Gastroesophageal sphincter (tissue), 4 donors: ENCODE results near the gene C12orf57. TPM values are rescaled to one million over a fixed set of nuclear protein-coding genes. Genes with fewer than 3 reads are reported as not detected.

ENCODE experiments used
- ATAC-seq: fragments of 150-250 bp; one replicate; pipeline ENCODE4 v1.9.1; 2016; ENCODE audit warnings: mild to moderate bottlenecking, moderate library complexity
- H3K27ac ChIP-seq, 4 donors: fragments of 200-600 bp; sonication (generic) in 3 of 4; 1 replicate in 3 of 4; 2 replicates in 1 of 4; pipeline ENCODE4 v1.5.1; 2016 to 2019
- H3K27me3 ChIP-seq: fragments of 200-600 bp; sonication (generic); one replicate; pipeline ENCODE4 v1.5.1; 2019
- H3K36me3 ChIP-seq, 2 donors: fragments of 200-600 bp; sonication (generic); one replicate each; pipeline ENCODE4 v1.5.1; 2019; ENCODE audit warnings: control low read depth in 1 of 2
- H3K4me1 ChIP-seq, 3 donors: fragments of 200-600 bp; sonication (generic); 1 replicate in 2 of 3; 2 replicates in 1 of 3; pipeline ENCODE4 v1.5.1; 2016 to 2019; ENCODE audit warnings: control low read depth in 2 of 3
- H3K4me3 ChIP-seq, 2 donors: fragments of 200-600 bp; sonication (generic); one replicate each; pipeline ENCODE4 v1.5.1; 2019; ENCODE audit warnings: mild to moderate bottlenecking in 1 of 2, moderate library complexity in 1 of 2
- H3K9me3 ChIP-seq, 3 donors: fragments of 200-600 bp; sonication (generic); one replicate each; pipeline ENCODE4 v1.5.1; 2017 to 2019; ENCODE audit warnings: control low read depth in 2 of 3
- CTCF ChIP-seq, 4 experiments: fragments of 200-600 bp in 2 of 4; fragments of 450-650 bp in 2 of 4; sonication (generic) in 1 of 4; IDR thresholded peaks; one replicate each; pipeline ENCODE4 v1.5.1; 2017 to 2019; ENCODE audit warnings: antibody characterized with exemption in 4 of 4, mild to moderate bottlenecking in 2 of 4, moderate library complexity in 2 of 4
- EP300 ChIP-seq: sonication (generic); formaldehyde crosslinking; IDR thresholded peaks from one replicate; pipeline ENCODE4 v1.6.1; 2017; ENCODE audit warnings: antibody characterized with exemption, mild to moderate bottlenecking
- POLR2A ChIP-seq, 2 donors: fragments of 450-650 bp; IDR thresholded peaks; one replicate each; pipeline ENCODE4 v1.6.1; 2017; ENCODE audit warnings: antibody characterized with exemption in 2 of 2, mild to moderate bottlenecking in 2 of 2, moderate library complexity in 1 of 2
- POLR2AphosphoS5 ChIP-seq: sonication (generic); formaldehyde crosslinking; IDR thresholded peaks from one replicate; pipeline ENCODE4 v1.6.1; 2017; ENCODE audit warnings: antibody characterized with exemption
- WGBS, 2 donors: methylation state at CpG; one replicate each; pipeline ENCODE4 v1.1.5; 2018; ENCODE audit warnings: low coverage in 1 of 2; 5-methylcytosine and 5-hydroxymethylcytosine counted together
- total RNA-seq, 4 donors: library from RNA; depleted of rRNA; stranded (reverse); fragments of >200 nt; gene quantifications; one replicate each; pipeline ENCODE4 v1.1.0, GENCODE V29; 2016

C12orf57 gene
- total RNA-seq, 4 donors from 2014 or later, result 172 to 521 (median 367) TPM

GRCh38 chr12:6909421-6910145, 34.2 kb upstream of the C12orf57 start:
- no peaks in the 10 kb centered on the region for H3K9me3 ChIP-seq
- no peak overlapping the region for H3K4me3 ChIP-seq
- H3K36me3 ChIP-seq, result peaks cover 0 to 24% of the 10 kb centered on the region in 2 donors
- H3K27ac ChIP-seq, result no peak overlapping the region
- TF ChIP-seq CTCF (IDR thresholded peaks at IDR 0.05) (no peak), EP300 (no peak), POLR2AphosphoS5 (no peak), POLR2A (IDR thresholded peaks at IDR 0.05) (no peak)
- H3K4me1 ChIP-seq, result peaks cover 0 to 21% (median 4%) of the 10 kb centered on the region in 3 donors
- ATAC-seq, result no peak
- 88 to 100% methylated on average over 2 to 3 of the region's 4 CpGs for WGBS, 2 donors
- no peaks in the 10 kb centered on the region for H3K27me3 ChIP-seq

GRCh38 chr12:6912164-6912935, 31.5 kb upstream of the C12orf57 start:
- Histone ChIP-seq H3K27ac (no peak overlapping the region), H3K36me3 (peaks cover 0 to 21% of the 10 kb centered on the region in 2 donors), H3K4me1 (peaks cover 0 to 31% (median 15%) of the 10 kb centered on the region in 3 donors), H3K4me3 (no peak overlapping the region), H3K27me3 (no peaks in the 10 kb centered on the region), H3K9me3 (no peaks in the 10 kb centered on the region)
- ATAC-seq, result no peak
- WGBS, 2 donors, result 87 to 88% methylated on average over 7 to 8 of the region's 15 CpGs
- TF ChIP-seq POLR2A (IDR thresholded peaks at IDR 0.05) (no peak), POLR2AphosphoS5 (no peak), EP300 (no peak), CTCF (IDR thresholded peaks at IDR 0.05) (no peak)

GRCh38 chr12:6914246-6914946, 29.4 kb upstream of the C12orf57 start, which contains the start of gene ENO2:
Gene ENO2 (plus strand): TSS chr12:6914580. CDS start chr12:6915833, 1,253 bp downstream.
- TF ChIP-seq CTCF (IDR thresholded peaks at IDR 0.05) (peak in 1 of 4 experiments; percentile 24), EP300 (no peak), POLR2AphosphoS5 (peak; percentile 26), POLR2A (IDR thresholded peaks at IDR 0.05) (peak; percentile 40 to 54)
- Histone ChIP-seq H3K9me3 (no peaks in the 10 kb centered on the region), H3K36me3 (peaks cover 0 to 34% of the 10 kb centered on the region in 2 donors), H3K27ac (peak within 1 kb of the TSS; percentile 58 to 92 (median 90)), H3K4me3 (peak within 1 kb of the TSS; percentile 65 to 87), H3K4me1 (peaks cover 0 to 31% (median 15%) of the 10 kb centered on the region in 3 donors), H3K27me3 (no peaks in the 10 kb centered on the region)
- peak; percentile 96 for ATAC-seq
- 0% methylated on average over 14 to 15 of the region's 68 CpGs for WGBS, 2 donors

GRCh38 chr12:6914947-6915788, 28.7 kb upstream of the C12orf57 start:
- no peak for ATAC-seq
- 6 to 9% methylated on average over 7 to 14 of the region's 29 CpGs for WGBS, 2 donors
- Histone ChIP-seq H3K27ac (peak overlapping the region; percentile 58 to 92 (median 90)), H3K4me3 (peak overlapping the region; percentile 65 to 87), H3K4me1 (peaks cover 0 to 31% (median 15%) of the 10 kb centered on the region in 3 donors), H3K9me3 (no peaks in the 10 kb centered on the region), H3K36me3 (peaks cover 0 to 42% of the 10 kb centered on the region in 2 donors), H3K27me3 (no peaks in the 10 kb centered on the region)
- TF ChIP-seq POLR2AphosphoS5 (no peak), EP300 (no peak), CTCF (IDR thresholded peaks at IDR 0.05) (no peak), POLR2A (IDR thresholded peaks at IDR 0.05) (no peak)
